NCI-H2227 (cell line): ENCODE results near the gene AFG3L2.

Experiments used
- DNase-seq: peaks from one replicate; lab custom pipeline; 2025; ENCODE audit not compliant: unreplicated experiment; lab: John Stamatoyannopoulos, UW

Gene AFG3L2

DNA sequence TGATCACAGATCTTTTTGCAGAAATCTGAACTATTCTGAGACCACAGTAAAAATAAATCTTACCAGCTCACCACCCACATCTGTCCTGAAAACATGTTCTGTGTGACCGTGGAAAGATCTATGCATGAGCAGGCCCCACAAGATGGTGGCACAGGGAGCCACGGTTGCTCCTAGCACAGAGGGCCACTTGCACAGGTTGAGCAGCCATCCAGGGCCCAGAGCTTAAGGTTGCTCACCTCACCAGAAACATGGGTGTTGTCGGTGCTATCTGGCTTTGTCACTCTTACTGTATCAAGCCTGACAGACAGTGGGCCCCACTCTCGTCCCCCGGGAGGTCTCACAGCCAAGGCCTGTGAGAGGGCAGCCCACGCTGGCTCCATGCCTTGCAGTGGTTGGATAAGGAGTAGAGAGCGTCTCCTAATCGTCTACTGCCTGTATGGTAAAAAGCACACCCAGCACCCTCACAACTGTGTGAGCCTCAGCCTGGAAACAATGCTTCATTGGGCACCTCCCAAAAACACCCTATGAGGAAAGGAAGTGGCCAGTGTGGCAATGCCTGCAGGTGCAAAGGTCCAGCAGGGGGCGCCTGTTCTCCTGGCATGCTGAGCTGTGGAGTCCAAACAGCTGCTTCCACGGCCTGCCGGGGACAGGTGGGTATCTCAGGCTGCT lies 49.4 kb downstream of the AFG3L2 start:
- DNase-seq: peak; percentile 84

DNA sequence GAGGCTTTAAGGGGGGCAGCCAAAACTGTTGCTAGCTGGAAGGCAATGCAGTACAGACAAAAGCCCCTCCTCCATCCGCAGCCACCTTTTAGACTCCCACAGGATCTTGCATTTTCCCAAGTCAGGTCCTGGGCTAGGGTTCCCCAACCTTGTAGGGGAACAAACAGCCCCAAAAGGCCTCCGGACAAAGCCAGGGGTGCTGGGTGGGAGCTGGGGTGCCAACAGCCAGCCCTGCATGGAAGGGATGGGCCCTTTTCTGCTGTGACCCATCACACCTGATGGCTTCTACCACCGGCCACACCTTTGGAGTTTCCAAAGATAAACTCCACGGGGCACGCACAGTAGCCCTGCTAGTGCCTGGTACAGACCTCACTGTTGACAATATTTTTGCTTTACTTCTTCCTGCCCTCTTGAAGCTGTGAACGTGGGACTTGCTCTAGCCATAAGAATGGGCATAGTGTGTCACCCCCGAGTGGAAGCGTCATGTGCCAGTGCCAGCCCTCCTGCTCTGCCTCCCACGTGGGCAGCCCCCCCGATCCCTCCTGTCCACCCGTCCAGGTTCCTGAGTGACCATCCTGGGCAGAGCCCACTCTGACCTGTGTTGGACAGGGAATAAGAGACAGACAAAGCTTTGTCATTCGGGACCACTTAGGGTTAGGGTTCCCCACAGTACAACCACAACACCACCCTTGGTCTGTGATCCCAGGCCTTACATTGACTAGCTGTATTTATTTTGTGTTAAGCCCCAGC lies 50.1 kb downstream of the AFG3L2 start:
- DNase-seq: no peak

DNA sequence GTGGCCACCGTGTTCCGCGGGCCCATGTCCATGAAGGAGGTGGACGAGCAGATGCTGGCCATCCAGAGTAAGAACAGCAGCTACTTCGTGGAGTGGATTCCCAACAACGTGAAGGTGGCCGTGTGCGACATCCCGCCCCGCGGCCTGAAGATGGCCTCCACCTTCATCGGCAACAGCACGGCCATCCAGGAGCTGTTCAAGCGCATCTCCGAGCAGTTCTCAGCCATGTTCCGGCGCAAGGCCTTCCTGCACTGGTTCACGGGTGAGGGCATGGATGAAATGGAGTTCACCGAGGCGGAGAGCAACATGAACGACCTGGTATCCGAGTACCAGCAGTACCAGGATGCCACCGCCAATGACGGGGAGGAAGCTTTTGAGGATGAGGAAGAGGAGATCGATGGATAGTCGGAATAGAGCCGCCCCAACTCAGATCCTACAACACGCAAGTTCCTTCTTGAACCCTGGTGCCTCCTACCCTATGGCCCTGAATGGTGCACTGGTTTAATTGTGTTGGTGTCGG lies 51.2 kb downstream of the AFG3L2 start:
- no peak for DNase-seq

DNA sequence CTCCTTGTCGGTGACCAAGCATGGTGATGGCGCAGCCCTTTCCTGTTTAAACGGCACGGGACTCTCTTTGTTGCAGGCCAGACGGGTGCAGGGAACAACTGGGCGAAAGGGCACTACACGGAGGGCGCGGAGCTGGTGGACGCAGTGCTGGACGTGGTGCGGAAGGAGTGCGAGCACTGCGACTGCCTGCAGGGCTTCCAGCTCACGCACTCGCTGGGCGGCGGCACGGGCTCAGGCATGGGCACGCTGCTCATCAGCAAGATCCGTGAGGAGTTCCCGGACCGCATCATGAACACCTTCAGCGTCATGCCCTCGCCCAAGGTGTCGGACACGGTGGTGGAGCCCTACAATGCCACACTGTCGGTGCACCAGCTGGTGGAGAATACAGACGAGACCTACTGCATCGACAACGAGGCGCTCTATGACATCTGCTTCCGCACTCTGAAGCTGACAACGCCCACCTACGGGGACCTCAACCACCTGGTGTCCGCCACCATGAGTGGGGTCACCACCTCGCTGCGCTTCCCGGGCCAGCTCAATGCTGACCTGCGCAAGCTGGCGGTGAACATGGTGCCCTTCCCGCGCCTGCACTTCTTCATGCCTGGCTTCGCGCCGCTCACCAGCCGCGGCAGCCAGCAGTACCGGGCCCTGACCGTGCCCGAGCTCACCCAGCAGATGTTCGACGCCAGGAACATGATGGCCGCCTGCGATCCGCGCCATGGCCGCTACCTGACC lies 51.9 kb downstream of the AFG3L2 start:
- DNase-seq: no peak

DNA sequence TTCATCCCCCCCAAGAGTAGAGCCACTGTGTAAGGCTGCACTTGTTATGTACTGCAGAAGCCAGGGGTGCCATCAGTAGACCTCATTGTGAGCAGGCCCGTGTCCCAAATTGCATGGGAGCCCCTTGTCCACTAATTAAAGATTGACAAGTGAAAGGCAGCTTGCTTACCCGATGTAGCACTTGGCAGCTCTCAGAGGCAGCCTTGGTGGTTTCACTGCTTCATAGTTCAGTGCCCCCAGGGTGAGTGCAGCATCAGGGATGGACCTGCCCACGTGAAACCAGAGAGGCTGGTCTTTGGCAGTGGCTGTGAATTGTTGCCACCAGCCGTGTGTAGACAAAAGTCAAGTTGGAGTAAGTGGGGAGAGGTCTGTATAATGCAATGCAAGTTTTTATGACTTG lies 55.7 kb downstream of the AFG3L2 start:
- DNase-seq: no peak

DNA sequence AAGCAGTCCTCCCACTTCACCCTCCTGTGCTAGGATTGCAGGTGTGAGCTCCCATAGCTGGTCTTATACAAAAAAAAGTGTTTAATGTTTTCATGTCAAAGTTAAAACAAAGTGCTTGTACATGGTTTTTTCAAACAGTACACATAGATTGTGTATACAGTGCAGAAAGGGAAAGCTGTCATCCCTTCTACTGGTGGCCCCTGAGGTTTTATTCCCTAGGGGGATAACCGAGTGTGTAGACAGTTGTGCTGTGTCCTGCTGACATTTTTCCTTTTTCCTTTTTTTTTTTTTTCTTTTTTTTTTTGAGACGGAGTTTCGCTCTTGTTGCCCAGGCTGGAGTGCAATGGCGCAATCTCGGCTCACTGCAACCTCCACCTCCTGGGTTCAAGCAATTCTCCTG lies 58.2 kb downstream of the AFG3L2 start:
- DNase-seq: no peak

DNA sequence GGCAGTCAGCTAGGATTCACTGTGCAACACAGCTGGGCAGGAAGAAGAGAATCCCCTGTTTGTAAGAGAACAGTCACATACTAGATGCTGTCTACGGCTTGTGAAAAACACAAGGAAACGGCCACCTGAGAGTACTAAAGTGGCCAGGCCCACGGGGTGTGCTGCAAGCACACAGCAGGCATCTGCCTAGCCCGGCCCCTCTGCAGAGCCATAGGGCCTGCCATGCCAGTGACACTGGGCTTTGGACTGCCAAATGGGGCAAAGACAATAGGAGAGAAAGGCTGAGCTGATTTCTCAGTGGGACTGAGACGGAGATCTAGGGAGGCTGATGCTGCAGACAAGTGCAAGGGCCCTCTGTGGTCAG lies 58.7 kb downstream of the AFG3L2 start:
- DNase-seq: no peak

DNA sequence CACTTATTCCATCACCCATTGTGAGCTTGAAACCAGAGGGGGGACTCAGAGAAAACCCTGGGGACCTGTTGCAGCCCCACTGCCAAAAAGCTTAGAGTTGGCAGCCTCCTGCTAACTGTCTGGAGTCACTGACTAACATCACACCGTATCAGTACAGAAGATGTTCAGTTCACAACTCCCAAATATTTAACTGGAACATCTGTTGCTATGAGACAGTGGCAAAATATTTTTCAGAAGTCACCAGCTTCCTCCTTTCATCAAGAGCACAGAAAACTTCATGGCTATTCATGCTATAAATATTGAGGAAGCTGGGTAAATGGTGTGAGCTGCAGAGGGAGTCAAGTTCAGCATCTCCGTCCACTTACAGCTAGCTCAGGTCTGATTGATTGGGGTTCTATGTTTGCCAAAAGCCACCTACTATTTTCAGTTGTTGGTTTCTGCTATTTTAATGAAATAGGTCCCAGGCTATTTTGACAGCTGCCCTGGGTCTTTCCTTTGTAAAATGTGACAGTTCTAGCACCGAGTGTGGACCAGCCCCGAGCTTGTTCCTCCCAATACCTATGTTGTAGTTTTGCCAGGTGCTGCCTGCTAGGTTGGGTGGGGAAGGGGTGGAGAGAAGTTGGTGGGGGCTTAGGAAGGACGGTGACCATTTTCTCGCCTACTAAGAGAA lies 59.2 kb downstream of the AFG3L2 start:
- no peak for DNase-seq

DNA sequence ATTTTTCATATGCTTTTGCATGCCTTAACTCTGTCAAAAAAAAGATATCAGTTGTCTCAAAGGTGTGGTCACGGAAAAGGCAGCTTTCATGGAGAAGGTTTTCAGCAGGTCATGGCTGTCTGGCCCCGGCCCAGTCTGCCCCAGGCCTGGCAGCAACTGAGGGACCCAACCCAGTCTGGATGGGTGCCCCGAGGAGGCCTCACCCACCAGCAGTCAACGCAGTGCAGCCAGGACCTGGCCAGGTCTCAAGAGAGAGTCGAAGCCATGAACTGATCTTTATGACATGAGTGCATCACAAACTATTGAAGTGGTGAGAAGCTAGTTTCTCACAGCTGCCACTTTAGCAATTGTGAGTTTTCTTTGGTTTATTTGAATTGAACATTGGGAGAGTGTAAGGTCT lies 61.1 kb downstream of the AFG3L2 start:
- no peak for DNase-seq

DNA sequence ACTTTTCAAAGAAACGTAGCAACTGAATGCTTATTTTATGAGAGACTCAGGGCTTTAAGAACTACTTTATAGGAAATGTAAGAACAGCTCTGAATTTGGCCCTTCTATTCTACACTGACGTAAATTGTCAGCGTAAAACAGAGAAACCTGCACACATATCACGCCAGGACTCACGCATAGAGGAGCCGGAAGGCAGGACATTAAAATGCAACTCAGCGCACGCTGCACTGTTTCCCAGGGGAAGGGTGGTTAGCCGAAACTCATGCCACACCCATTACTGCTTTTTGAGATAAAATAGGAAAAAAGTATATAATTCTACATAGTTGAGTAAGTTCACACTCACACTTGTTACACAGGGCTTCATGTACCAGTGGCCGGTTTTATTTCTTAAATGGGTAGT lies 61.5 kb downstream of the AFG3L2 start:
- DNase-seq: no peak

DNA sequence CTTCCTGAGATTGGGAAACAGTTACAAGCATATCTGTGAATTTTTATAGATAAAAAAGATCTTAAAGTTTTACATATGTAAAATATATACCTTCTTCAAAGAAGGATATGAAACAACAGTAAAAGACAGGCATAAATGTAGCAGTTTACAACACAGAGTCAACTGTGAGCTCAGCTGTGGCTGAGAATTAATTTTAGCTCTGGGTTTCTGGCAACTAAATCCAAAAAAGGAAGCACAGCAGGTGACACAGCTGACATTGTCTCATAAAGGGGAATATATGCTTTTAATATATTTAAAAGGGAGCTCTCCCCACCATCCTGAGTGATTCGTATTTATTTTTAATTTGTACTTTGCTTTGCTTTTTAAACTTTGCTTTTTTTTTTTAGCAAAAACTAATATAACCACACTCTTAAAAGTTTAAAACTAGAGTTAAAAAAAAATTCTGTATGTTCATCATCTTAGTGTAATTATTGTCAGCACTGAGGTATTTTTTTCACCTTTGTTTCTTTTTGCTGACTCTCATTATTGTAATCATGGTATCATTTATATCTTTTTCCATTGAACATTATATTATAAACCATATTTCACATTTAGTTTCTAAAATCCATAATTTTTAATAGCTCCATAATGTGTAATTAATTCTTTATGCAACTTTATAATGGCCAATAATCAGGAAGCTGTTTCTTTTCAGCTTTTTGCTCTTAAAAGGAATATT lies 62.3 kb downstream of the AFG3L2 start:
- DNase-seq: no peak

DNA sequence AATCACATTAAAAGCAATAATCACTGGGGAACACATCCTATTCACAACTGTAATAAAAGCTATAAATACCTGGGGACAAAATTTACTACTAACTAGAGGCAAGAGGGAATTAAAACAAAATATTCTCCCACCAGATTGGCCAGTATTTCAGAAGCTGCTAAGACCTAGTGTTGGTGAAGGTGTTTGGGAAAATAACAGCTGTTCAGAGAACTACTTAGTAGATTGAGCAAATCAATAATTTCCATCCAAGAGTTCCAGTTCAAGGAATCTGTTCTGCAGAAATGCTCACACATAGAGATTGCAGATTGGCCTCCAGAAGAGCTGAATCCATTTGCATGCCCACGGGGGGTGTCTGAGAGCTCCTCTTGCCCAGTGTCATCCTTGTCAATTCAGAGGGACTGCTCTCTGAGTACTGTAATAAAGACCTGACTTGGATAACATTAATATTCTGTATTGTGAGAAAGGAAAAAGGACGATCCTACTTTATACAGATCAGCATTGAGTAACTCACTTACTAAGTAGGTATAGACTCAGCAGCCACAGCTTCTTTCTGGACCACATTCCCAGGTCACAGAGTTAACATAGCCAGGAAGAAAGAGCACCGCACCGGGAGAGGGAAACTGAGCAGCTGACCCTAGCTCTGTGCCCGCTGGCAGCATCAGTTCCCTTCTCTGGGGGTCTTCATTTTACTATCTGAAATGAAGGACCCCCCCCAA lies 63.3 kb downstream of the AFG3L2 start:
- DNase-seq: no peak

DNA sequence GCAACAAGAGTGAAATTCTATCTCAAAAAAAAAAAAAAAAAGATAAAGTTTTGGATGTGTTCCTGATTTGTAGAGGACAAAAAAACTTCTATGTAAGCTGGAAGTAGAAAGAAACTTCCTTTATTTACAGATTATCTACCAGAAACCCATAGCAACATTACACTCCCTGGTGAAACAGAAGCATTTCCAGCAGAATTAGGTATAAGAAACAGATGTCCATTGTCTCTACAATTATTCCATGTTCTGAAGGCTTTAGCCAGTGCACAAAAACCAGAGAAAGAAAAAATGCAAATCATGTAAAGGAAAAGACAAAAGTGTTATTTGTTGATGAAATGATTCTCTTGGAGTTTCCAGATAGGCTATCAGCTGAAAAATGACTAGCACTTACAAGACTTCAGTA lies 64.1 kb downstream of the AFG3L2 start:
- no peak for DNase-seq

DNA sequence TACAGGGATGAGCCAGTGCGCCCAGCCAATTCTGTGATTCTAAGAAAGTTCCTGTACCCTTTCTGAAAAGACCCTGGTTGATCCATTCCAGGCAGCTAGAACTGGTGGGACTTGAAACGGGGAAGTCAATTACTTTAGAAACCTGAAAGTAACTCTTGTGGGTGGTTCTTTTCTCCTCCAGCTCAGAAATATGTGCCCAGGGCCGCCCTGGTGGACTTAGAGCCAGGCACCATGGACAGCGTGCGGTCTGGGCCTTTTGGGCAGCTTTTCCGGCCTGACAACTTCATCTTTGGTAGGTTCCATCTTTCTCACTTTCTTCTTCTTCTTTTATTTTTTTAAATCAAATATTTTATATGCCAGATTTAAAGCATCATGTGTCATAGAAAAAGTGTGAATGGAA lies 66.3 kb downstream of the AFG3L2 start:
- no peak for DNase-seq

DNA sequence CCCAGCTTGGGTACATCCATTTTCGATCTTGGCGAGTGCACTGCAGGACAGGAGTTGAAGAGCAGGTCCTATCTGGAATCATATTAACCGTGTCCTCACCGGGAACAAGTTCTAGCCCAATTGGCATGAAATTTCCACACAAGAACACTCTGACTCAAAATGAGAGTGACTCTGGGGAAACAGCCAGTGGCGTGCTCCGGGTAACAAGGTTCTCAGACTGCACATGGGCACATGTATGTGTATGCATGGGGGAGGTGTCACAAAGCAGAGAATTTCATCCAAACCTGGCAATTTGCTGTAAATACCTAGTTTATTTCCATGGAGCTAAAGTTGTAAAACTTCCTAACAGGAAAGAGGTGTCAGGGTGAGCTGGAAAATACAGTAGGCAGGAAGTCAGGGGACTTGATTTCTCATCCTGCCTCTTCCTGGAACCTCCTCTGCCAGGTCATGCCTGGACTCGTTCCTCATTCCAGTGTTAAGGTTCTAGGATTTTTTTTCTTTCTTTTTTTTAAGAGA lies 67.3 kb downstream of the AFG3L2 start:
- DNase-seq: no peak

DNA sequence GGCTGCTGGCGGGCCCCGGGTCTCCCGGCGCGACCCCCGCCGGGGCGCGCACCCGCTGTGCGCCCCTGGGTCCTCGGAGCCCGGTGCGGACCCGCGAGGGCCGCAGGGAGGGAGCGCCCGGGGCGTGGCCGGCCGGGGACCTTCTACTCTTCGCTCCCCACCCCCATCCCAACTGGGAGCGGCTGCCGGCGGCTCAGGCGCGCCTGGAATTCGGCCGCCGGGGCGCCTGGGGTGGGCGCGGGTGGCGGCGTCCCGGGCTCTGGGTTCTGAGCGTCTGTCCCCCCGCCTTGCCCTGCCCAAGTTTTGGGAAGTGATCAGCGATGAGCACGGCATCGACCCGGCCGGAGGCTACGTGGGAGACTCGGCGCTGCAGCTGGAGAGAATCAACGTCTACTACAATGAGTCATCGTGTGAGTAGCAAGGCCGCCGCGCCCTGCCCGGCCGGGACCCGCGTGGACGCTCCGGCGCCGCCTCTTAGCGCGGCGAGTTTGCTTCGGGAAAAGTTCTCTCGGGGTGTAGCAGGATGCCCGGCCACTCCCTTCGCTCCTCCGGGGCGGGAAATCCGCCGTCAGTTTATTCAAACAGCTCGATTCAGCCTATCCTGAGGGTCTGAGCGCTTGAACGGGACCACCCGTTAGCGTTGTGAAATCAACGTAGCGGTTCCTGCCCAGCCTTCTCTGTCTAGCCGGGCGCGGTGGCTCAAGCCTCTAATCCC lies 68.5 kb downstream of the AFG3L2 start:
- peak; percentile 75 for DNase-seq

DNA sequence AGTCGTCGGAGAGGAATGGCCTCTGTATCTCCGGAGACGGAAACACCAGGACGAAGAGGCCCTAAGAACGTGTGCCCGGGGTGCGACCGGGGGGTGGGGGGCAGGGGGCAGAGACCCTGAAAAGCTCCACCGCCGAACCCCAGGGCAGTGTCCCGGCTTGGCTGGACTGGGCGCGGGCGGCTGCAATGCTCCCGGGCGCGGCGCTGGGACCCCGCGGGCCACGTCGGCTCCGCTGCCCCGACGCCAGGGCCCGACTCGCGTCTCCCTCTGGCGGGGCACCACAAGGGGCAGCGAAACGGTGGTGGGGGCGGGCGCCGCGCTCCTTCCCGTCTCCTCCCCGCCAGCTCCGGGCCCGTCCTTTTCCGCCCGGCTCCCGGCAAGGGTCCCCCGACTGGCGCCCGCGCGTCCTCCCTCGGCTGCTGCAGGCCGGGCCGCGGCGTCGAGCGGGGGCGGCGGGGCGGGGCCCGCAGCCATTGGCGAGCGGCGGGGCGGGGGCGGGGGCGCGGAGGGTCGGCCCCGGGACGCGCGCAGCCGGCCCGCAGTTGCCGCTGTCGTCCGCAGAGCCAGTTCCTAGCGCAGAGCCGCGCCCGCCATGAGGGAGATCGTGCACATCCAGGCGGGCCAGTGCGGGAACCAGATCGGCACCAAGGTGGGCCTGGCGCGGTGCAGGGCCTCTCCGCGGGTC lies 69.2 kb downstream of the AFG3L2 start, which contains the start of gene TUBB6:
TSS of gene TUBB6 (plus strand) at position 541 of the 685 bp plus-strand sequence. CDS start at position 593, 52 bp downstream.
- DNase-seq: peak; percentile 83
